SU-DHL-6 (cell line): Measurements from ENCODE around the gene EPHA6.
"Not testable (repeated sequence)": the region's sequence is repeated elsewhere in the genome, so short reads cannot be mapped to it uniquely, and the experiment has no call there.

Experiments
- EZH2phosphoT487 ChIP-seq: fragments of 200-600 bp; sonication (generic), shearing (Covaris generic); conservative IDR thresholded peaks from 2 replicates; pipeline ENCODE4 v1.6.1; 2018; ENCODE audit warnings: mild to moderate bottlenecking, antibody characterized with exemption, low read length, moderate library complexity, mixed read lengths
- TF ChIP-seq, protein P1 (sequence below): fragments of 200-600 bp; sonication (generic); IDR thresholded peaks from one replicate; pipeline ENCODE4 v1.5.1; 2017; ENCODE audit warnings: antibody characterized with exemption, mild to moderate bottlenecking, low read length, moderate library complexity; ENCODE audit not compliant: insufficient read depth, poor library complexity, severe bottlenecking

- TF ChIP-seq, protein P1, sequence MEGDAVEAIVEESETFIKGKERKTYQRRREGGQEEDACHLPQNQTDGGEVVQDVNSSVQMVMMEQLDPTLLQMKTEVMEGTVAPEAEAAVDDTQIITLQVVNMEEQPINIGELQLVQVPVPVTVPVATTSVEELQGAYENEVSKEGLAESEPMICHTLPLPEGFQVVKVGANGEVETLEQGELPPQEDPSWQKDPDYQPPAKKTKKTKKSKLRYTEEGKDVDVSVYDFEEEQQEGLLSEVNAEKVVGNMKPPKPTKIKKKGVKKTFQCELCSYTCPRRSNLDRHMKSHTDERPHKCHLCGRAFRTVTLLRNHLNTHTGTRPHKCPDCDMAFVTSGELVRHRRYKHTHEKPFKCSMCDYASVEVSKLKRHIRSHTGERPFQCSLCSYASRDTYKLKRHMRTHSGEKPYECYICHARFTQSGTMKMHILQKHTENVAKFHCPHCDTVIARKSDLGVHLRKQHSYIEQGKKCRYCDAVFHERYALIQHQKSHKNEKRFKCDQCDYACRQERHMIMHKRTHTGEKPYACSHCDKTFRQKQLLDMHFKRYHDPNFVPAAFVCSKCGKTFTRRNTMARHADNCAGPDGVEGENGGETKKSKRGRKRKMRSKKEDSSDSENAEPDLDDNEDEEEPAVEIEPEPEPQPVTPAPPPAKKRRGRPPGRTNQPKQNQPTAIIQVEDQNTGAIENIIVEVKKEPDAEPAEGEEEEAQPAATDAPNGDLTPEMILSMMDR = not testable (repeated sequence)
- TF ChIP-seq EZH2phosphoT487 = not testable (repeated sequence)
These were observed 169.3 kb downstream of the EPHA6 start for GRCh38 chr3:96983716-96984115.
